HCT116 (cell line): Measurements from ENCODE around the gene DAPK2. TPM values are rescaled to one million over a fixed set of nuclear protein-coding genes. Genes with fewer than 3 reads are reported as not detected.

Experiments
- ATAC-seq: fragments of 200-7000 bp; cut with Tn5 transposase; 2 replicates; pipeline ENCODE4 v1.9.1; 2020; ENCODE audit warnings: mild to moderate bottlenecking, moderate library complexity
- BruUV-seq: library from RNA; stranded (reverse); fragments of 400-500 nt; replicated peaks from 2 replicates; lab custom pipeline; 2021; lab: Mats Ljungman, UMichigan
- CTCF ChIA-PET: fragments of 300-600 bp; sonication (Branson Sonifier 250); formaldehyde crosslinking; loops from one replicate; lab custom pipeline; 2021; ENCODE audit warnings: antibody characterized with exemption; lab: Charles Lee
- POLR2A ChIA-PET: fragments of 300-600, 350-600 bp; sonication (Branson Sonifier 250); formaldehyde crosslinking; loops from one replicate; lab custom pipeline; 2021; ENCODE audit warnings: antibody characterized with exemption; lab: Charles Lee
- RAD21 ChIA-PET, 2 experiments: fragments of 300-600 bp; sonication (Branson Sonifier 250); formaldehyde crosslinking; loops; one replicate each; lab custom pipeline; 2023; ENCODE audit warnings: low total read pairs in 2 of 2; ENCODE audit not compliant: uncharacterized antibody in 2 of 2, unreplicated experiment in 2 of 2, low non-redundant PET in 1 of 2; lab: Charles Lee
- DNase-seq: peaks from one replicate; pipeline ENCODE4 v3.0.0-alpha.2; 2010; ENCODE audit warnings: low read depth, low spot score
- H2AFZ ChIP-seq: fragments of 200-600 bp; shearing (Covaris generic), sonication (generic); 2 replicates; pipeline ENCODE4 v1.6.1; 2017; ENCODE audit warnings: low read depth, mixed run types, mixed read lengths, antibody characterized with exemption, low read length; ENCODE audit not compliant: poor library complexity, severe bottlenecking
- H3K27ac ChIP-seq: 2 replicates; pipeline ENCODE4 v1.5.1; 2012; ENCODE audit warnings: low read depth, low read length
- H3K27me3 ChIP-seq: fragments of 200-600 bp; sonication (generic); 2 replicates; pipeline ENCODE4 v1.6.1; 2016; ENCODE audit warnings: mixed run types, low read length, mixed read lengths; ENCODE audit not compliant: insufficient read depth
- H3K36me3 ChIP-seq, 2 experiments: fragments of 200-500 bp in 1 of 2; fragments of 200-600 bp in 1 of 2; sonication (Bioruptor generic) in 1 of 2; sonication (generic) in 1 of 2; 2 replicates each; pipeline versions ENCODE4 v1.5.1 to v1.6.1; 2014 to 2016; ENCODE audit warnings: low read length in 2 of 2, inconsistent platforms in 1 of 2, mixed read lengths in 1 of 2, mixed run types in 1 of 2; ENCODE audit not compliant: insufficient read depth in 2 of 2, control insufficient read depth in 1 of 2
- H3K4me1 ChIP-seq, 2 experiments: fragments of 200-600 bp in 1 of 2; sonication (generic) in 1 of 2; 2 replicates each; pipeline versions ENCODE4 v1.5.1 to v1.6.1; 2012 to 2017; ENCODE audit warnings: low read length in 2 of 2, inconsistent platforms in 1 of 2, mild to moderate bottlenecking in 1 of 2, mixed read lengths in 1 of 2, mixed run types in 1 of 2, moderate library complexity in 1 of 2; ENCODE audit not compliant: insufficient read depth in 2 of 2, control insufficient read depth in 1 of 2
- H3K4me2 ChIP-seq: fragments of 200-600 bp; sonication (generic); 2 replicates; pipeline ENCODE4 v1.6.1; 2017; ENCODE audit warnings: mixed run types, low read length, mixed read lengths
- H3K4me3 ChIP-seq, 2 experiments: fragments of 200-600 bp in 1 of 2; sonication (generic) in 1 of 2; replicated peaks in 1 of 2; 2 replicates each; pipeline ENCODE4 v1.5.1; 2011 to 2016; ENCODE audit warnings: low read length in 2 of 2, control low read depth in 1 of 2, low read depth in 1 of 2, mild to moderate bottlenecking in 1 of 2, mixed read lengths in 1 of 2, mixed run types in 1 of 2
- H3K79me2 ChIP-seq: fragments of 200-600 bp; sonication (generic); 2 replicates; pipeline ENCODE4 v1.6.1; 2017; ENCODE audit warnings: mild to moderate bottlenecking, mixed run types, low read length, moderate library complexity, mixed read lengths; ENCODE audit not compliant: insufficient read depth
- H3K9ac ChIP-seq: fragments of 200-600 bp; sonication (generic); 2 replicates; pipeline ENCODE4 v1.6.1; 2016; ENCODE audit warnings: low read length, mixed read lengths
- H3K9me2 ChIP-seq: fragments of 200-600 bp; sonication (generic), shearing (Covaris generic); 2 replicates; pipeline ENCODE4 v1.6.1; 2017; ENCODE audit warnings: mixed run types, mild to moderate bottlenecking, moderate library complexity; ENCODE audit not compliant: insufficient read depth
- H3K9me3 ChIP-seq, 2 experiments: fragments of 200-500 bp in 1 of 2; fragments of 200-600 bp in 1 of 2; sonication (Bioruptor generic) in 1 of 2; sonication (generic) in 1 of 2; 2 replicates each; pipeline ENCODE4 v1.6.1; 2014 to 2017; ENCODE audit warnings: low read length in 2 of 2, mixed read lengths in 2 of 2, inconsistent platforms in 1 of 2, low read depth in 1 of 2, mild to moderate bottlenecking in 1 of 2, mixed run types in 1 of 2, moderate library complexity in 1 of 2; ENCODE audit not compliant: control insufficient read depth in 1 of 2, insufficient read depth in 1 of 2
- H4K20me1 ChIP-seq: fragments of 200-600 bp; sonication (generic), shearing (Covaris generic); 2 replicates; pipeline ENCODE4 v1.6.1; 2017; ENCODE audit warnings: mixed run types, mild to moderate bottlenecking, moderate library complexity; ENCODE audit not compliant: insufficient read depth
- ATF3 ChIP-seq: IDR thresholded peaks from 2 replicates; pipeline ENCODE4 v1.6.1; 2012
- CBX3 ChIP-seq: IDR thresholded peaks from 2 replicates; pipeline ENCODE4 v1.6.1; 2012; ENCODE audit warnings: low read depth
- EZH2 ChIP-seq: fragments of 200-600 bp; sonication (generic); IDR thresholded peaks from 2 replicates; pipeline ENCODE4 v1.6.1; 2017; ENCODE audit warnings: antibody characterized with exemption, mixed run types
- FOSL1 ChIP-seq: IDR thresholded peaks from 2 replicates; pipeline ENCODE4 v1.6.1; 2012; ENCODE audit warnings: low read depth
- JUND ChIP-seq: IDR thresholded peaks from 2 replicates; pipeline ENCODE4 v1.6.1; 2012
- MAX ChIP-seq: IDR thresholded peaks from 2 replicates; pipeline ENCODE4 v1.6.1; 2012
- POLR2A ChIP-seq: IDR thresholded peaks from 2 replicates; pipeline ENCODE4 v1.7.0; 2011; ENCODE audit warnings: borderline replicate concordance; ENCODE audit not compliant: insufficient read depth, insufficient read length; ENCODE audit errors: extremely low read depth
- POLR2AphosphoS5 ChIP-seq: IDR thresholded peaks from 2 replicates; pipeline ENCODE4 v1.6.1; 2011; ENCODE audit warnings: mild to moderate bottlenecking, low read depth, low read length, moderate library complexity
- RAD21 ChIP-seq: IDR thresholded peaks from 2 replicates; pipeline ENCODE4 v1.6.1; 2012; ENCODE audit warnings: low read depth, mild to moderate bottlenecking
- SP1 ChIP-seq: IDR thresholded peaks from 2 replicates; pipeline ENCODE4 v1.6.1; 2012; ENCODE audit warnings: low read depth
- SRF ChIP-seq: IDR thresholded peaks from 2 replicates; pipeline ENCODE4 v1.6.1; 2012; ENCODE audit warnings: low read depth
- TCF7L2 ChIP-seq: IDR thresholded peaks from 2 replicates; pipeline ENCODE4 v1.7.0; 2011; ENCODE audit warnings: borderline replicate concordance, inconsistent platforms; ENCODE audit not compliant: insufficient read depth, insufficient read length; ENCODE audit errors: extremely low read depth
- YY1 ChIP-seq: IDR thresholded peaks from 2 replicates; pipeline ENCODE4 v1.6.1; 2011; ENCODE audit warnings: low read length, low read depth, moderate library complexity, mild to moderate bottlenecking; ENCODE audit not compliant: insufficient replicate concordance; ENCODE audit errors: extremely low read depth
- intact Hi-C: fragments of 100-400 bp; cut with micrococcal nuclease; formaldehyde crosslinking; loops from 2 replicates; pipeline ENCODE4 v1.10.0; 2022
- total RNA-seq: library from RNA; stranded (reverse); gene quantifications from one replicate; pipeline ENCODE4 v1.2.1, GENCODE V29; 2021; ENCODE audit not compliant: unreplicated experiment
- TF ChIP-seq, protein P1 (sequence below): IDR thresholded peaks from 2 replicates; pipeline ENCODE4 v1.6.1; 2011; ENCODE audit warnings: mild to moderate bottlenecking, low read length, moderate library complexity; ENCODE audit not compliant: insufficient replicate concordance; ENCODE audit errors: extremely low read depth

DAPK2 gene
- total RNA-seq, 1 experiment from 2014 or later: 4.8 TPM

DNA sequence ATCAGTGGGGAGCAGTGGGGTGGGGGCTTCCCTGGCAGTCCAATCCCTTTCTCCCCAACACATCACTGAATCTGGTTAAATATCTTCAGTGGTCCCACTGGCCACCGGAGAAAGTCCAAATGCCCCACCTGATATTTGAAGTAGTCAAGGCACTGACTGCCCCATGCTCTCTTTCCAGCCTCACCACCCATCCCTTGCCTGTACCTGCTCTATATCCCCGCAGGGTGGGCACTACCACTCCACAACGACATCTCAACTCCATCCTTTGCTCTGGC is 101.7 kb downstream of the DAPK2 start:
- no peaks in the 10 kb centered on the region for H3K79me2 ChIP-seq
- H3K9ac ChIP-seq: no peak overlapping the region
- H3K4me2 ChIP-seq: no peak overlapping the region
- H4K20me1 ChIP-seq: no peaks in the 10 kb centered on the region
- TF ChIP-seq SRF (no peak), RAD21 (no peak), POLR2A (no peak), EZH2 (no peak), FOSL1 (no peak), POLR2AphosphoS5 (no peak), TCF7L2 (no peak), CBX3 (no peak), SP1 (no peak), YY1 (no peak), MAX (no peak), JUND (no peak), ATF3 (no peak)
- TF ChIP-seq, protein P1, sequence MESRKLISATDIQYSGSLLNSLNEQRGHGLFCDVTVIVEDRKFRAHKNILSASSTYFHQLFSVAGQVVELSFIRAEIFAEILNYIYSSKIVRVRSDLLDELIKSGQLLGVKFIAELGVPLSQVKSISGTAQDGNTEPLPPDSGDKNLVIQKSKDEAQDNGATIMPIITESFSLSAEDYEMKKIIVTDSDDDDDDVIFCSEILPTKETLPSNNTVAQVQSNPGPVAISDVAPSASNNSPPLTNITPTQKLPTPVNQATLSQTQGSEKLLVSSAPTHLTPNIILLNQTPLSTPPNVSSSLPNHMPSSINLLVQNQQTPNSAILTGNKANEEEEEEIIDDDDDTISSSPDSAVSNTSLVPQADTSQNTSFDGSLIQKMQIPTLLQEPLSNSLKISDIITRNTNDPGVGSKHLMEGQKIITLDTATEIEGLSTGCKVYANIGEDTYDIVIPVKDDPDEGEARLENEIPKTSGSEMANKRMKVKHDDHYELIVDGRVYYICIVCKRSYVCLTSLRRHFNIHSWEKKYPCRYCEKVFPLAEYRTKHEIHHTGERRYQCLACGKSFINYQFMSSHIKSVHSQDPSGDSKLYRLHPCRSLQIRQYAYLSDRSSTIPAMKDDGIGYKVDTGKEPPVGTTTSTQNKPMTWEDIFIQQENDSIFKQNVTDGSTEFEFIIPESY: no peak
- H3K27me3 ChIP-seq: no peaks in the 10 kb centered on the region
- no peak overlapping the region for H3K27ac ChIP-seq
- no peaks in the 10 kb centered on the region for H3K9me2 ChIP-seq
- CTCF ChIA-PET: interaction anchor here (1.2 to 2.3 kb wide), 3 partner anchors 11 to 102 kb away, joined by 3 to 13 read pairs (median 13); partner anchors contain the start of gene DAPK2
- BruUV-seq: no TSS peak
- DNase-seq: no peak
- H3K36me3 ChIP-seq: no peaks in the 10 kb centered on the region
- ATAC-seq: no peak
- peaks cover 0 to 6% of the 10 kb centered on the region in 2 experiments; a peak in 1 of 4 replicates for H3K4me1 ChIP-seq
- H2AFZ ChIP-seq: no peak overlapping the region
- RAD21 ChIA-PET: no interaction called here
- POLR2A ChIA-PET: no interaction called here
- no peaks in the 10 kb centered on the region for H3K9me3 ChIP-seq
- intact Hi-C loops: no loop called here
- no peak overlapping the region for H3K4me3 ChIP-seq
